Neural progenitor cell (in vitro differentiated cells): ENCODE results near the gene GGNBP2.

ENCODE experiments used
- CTCF ChIP-seq: fragments of 200-600 bp; sonication (generic); IDR thresholded peaks from 2 replicates; pipeline ENCODE4 v1.5.1; 2017; ENCODE audit warnings: antibody characterized with exemption, mild to moderate bottlenecking
- EZH2 ChIP-seq: fragments of 200-600 bp; sonication (generic); IDR thresholded peaks from 2 replicates; pipeline ENCODE4 v1.6.1; 2017; ENCODE audit warnings: antibody characterized with exemption, mild to moderate bottlenecking, moderate library complexity

GRCh38 chr17:36628576-36628975 lies 83.9 kb downstream of the GGNBP2 start:
- TF ChIP-seq CTCF (no peak), EZH2 (no peak)
